Measurements from ENCODE around the gene CPXM2. TPM values are rescaled to one million over a fixed set of nuclear protein-coding genes. Genes with fewer than 3 reads are reported as not detected.

Gene CPXM2
- polyA plus RNA-seq, 2 of the 4 experiments (the other 2 are of a cell fraction) = not detected

DNA sequence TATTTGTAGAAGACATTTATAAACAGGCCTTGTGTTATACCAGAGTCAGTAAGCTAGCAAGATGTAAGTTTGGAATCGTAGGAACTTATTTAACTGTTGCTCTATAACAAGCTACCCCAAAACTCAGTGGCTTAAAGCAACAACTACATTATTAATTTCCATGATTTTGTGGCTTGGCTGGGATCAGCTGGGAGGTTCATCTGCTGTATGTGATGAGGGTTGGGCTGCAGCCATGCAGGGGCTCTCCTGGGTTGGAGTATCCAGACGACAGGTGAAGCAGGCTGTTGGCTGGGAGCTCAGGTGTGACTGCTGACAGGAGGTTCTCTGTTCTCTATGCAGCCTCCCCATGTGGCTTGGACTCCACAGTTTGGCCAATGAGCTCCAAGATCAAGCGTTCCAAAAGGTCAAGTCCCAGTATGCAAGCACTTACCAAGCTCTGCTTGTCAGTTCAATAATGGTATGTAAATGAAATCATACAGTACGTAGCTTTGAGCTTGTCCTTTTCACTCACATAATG is 173.0 kb downstream of the CPXM2 start:
- 5% methylated on average over 4 of the region's 4 CpGs for WGBS (ENCODE audit: missing lambda C conversion rate)
- CTCF ChIA-PET = interaction anchor here (0.7 to 1.4 kb wide), 3 partner anchors 11 to 136 kb away, joined by 3 read pairs; no protein-coding TSS in a partner anchor
- ATAC-seq = no peak

DNA sequence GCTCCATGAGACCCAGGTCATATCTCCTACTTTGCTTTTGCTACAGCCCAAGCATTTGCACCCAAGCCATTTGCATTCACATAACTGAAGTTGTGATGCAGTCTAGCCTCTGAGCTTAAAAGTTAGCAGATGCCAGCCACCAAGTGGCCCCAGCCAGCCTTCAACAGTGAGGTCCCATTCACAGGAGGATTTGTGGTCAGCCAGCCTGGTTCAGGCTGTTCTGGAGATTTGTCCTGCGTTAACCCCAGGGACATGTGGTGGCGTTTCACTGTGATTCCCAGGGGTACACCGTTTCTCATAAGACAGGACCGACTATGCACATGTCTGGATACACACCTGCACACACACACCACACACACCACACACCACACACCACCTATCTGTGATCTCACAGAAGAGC is 174.3 kb downstream of the CPXM2 start:
- no peaks in the 10 kb centered on the region for H3K9me3 ChIP-seq
- TF ChIP-seq KDM5A (IDR thresholded peaks at IDR 0.05) (no peak), HEYL (CRISPR knock-in tag; IDR thresholded peaks at IDR 0.05) (no peak), NFE2L2 (conservative IDR thresholded peaks at IDR 0.05; ENCODE audit: low read length) (no peak), HDAC2 (IDR thresholded peaks at IDR 0.05) (no peak), FOSB (CRISPR knock-in tag; IDR thresholded peaks at IDR 0.05) (no peak), TFCP2L1 (CRISPR knock-in tag; IDR thresholded peaks at IDR 0.05) (no peak), FOSL2 (IDR thresholded peaks at IDR 0.05) (no peak), FOSL2 (CRISPR knock-in tag; IDR thresholded peaks at IDR 0.05) (no peak), HOXB13 (CRISPR knock-in tag; IDR thresholded peaks at IDR 0.05; ENCODE audit: low read depth) (no peak), MAFK (IDR thresholded peaks at IDR 0.05; ENCODE audit: partially characterized antibody) (no peak), CBX2 (IDR thresholded peaks at IDR 0.05; ENCODE audit: borderline replicate concordance, low read depth) (no peak), CHD4 (IDR thresholded peaks at IDR 0.05; ENCODE audit: borderline replicate concordance) (no peak), BHLHE40 (IDR thresholded peaks at IDR 0.05; ENCODE audit: low read depth, low read length) (no peak)
- ChIA-PET CTCF (no interaction called here), POLR2A (no interaction called here)
- no peak overlapping the region for H3K4me2 ChIP-seq
- no peak overlapping the region for H3K27ac ChIP-seq
- H3K4me3 ChIP-seq = no peak overlapping the region
- DNase-seq (ENCODE audit: low read depth in 1 of 2, low spot score in 1 of 2) (no peak), ATAC-seq (no peak), FAIRE-seq (no peak)
- WGBS (ENCODE audit: missing lambda C conversion rate) = no CpG with 5 or more reads among the region's 4 CpGs
- no peaks in the 10 kb centered on the region for H3K4me1 ChIP-seq

More for the DNA sequence above, 173.0 kb downstream of the CPXM2 start:
- H3K9me3 ChIP-seq = no peaks in the 10 kb centered on the region
- DNase-seq (ENCODE audit: low read depth in 1 of 2, low spot score in 1 of 2) = no peak
- no peak for TF ChIP-seq ZSCAN20 (CRISPR knock-in tag; IDR thresholded peaks at IDR 0.05)
- TF ChIP-seq CBX2 (IDR thresholded peaks at IDR 0.05; ENCODE audit: borderline replicate concordance, low read depth) = no peak
- no peak for TF ChIP-seq NPAS2 (CRISPR knock-in tag; IDR thresholded peaks at IDR 0.05; ENCODE audit: borderline replicate concordance)
- TF ChIP-seq MAFK (IDR thresholded peaks at IDR 0.05; ENCODE audit: partially characterized antibody) = no peak
- no peaks in the 10 kb centered on the region for H3K4me1 ChIP-seq
- no peak for FAIRE-seq
- H3K27ac ChIP-seq = no peak overlapping the region
- POLR2A ChIA-PET = no interaction called here
- no peak overlapping the region for H3K4me2 ChIP-seq
- no peak overlapping the region for H3K4me3 ChIP-seq

DNA sequence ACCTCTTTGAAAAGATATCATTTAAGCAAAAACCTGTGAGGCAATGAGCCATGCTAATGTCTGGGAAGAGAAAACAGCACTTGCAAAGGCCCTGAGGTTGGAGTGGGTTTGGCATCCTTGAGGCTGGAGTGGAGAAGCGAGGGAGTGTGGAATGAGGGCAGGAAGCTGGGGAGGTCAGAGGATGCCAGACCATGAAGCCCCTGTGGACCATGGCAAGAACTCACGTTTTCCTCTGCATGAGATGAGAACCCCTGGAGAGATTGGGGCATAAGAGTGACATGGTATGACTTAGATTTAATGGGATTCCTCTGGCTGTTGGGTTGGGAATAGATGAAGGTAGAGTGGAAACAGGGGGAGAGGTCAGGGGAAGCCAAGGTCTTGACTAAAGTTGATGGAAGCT is 176.1 kb downstream of the CPXM2 start:
- Histone ChIP-seq H3K9me3 (no peaks in the 10 kb centered on the region), H3K27ac (no peak overlapping the region), H3K4me1 (no peaks in the 10 kb centered on the region), H3K4me3 (no peak overlapping the region), H3K4me2 (no peak overlapping the region)
- FAIRE-seq (no peak), DNase-seq (ENCODE audit: low read depth in 1 of 2, low spot score in 1 of 2) (no peak), ATAC-seq (no peak)
- TF ChIP-seq CBX2 (IDR thresholded peaks at IDR 0.05; ENCODE audit: borderline replicate concordance, low read depth) (no peak), HDAC2 (IDR thresholded peaks at IDR 0.05) (no peak), GATA3 (IDR thresholded peaks at IDR 0.05; ENCODE audit: borderline replicate concordance) (no peak), POLR2A (IDR thresholded peaks at IDR 0.05; ENCODE audit: low read length) (no peak), CEBPB (IDR thresholded peaks at IDR 0.05) (no peak), MAZ (IDR thresholded peaks at IDR 0.05; ENCODE audit: borderline replicate concordance, low read depth, low read length) (no peak), HOXA7 (CRISPR knock-in tag; IDR thresholded peaks at IDR 0.05) (no peak), NR3C1 (IDR thresholded peaks at IDR 0.05) (no peak), ZC3H11A (IDR thresholded peaks at IDR 0.05) (no peak), RNF2 (IDR thresholded peaks at IDR 0.05; ENCODE audit: borderline replicate concordance, low read depth) (no peak), EHF (CRISPR knock-in tag; IDR thresholded peaks at IDR 0.05) (no peak), HOXB13 (CRISPR knock-in tag; IDR thresholded peaks at IDR 0.05; ENCODE audit: low read depth) (no peak), MAFK (IDR thresholded peaks at IDR 0.05; ENCODE audit: partially characterized antibody) (no peak), ZFP36 (IDR thresholded peaks at IDR 0.05; ENCODE audit: borderline replicate concordance, partially characterized antibody) (no peak), FOXS1 (CRISPR knock-in tag; IDR thresholded peaks at IDR 0.05) (no peak), NFE2L2 (conservative IDR thresholded peaks at IDR 0.05; ENCODE audit: low read length) (no peak), CBX8 (IDR thresholded peaks at IDR 0.05) (no peak)
- TF ChIP-seq, protein P1, sequence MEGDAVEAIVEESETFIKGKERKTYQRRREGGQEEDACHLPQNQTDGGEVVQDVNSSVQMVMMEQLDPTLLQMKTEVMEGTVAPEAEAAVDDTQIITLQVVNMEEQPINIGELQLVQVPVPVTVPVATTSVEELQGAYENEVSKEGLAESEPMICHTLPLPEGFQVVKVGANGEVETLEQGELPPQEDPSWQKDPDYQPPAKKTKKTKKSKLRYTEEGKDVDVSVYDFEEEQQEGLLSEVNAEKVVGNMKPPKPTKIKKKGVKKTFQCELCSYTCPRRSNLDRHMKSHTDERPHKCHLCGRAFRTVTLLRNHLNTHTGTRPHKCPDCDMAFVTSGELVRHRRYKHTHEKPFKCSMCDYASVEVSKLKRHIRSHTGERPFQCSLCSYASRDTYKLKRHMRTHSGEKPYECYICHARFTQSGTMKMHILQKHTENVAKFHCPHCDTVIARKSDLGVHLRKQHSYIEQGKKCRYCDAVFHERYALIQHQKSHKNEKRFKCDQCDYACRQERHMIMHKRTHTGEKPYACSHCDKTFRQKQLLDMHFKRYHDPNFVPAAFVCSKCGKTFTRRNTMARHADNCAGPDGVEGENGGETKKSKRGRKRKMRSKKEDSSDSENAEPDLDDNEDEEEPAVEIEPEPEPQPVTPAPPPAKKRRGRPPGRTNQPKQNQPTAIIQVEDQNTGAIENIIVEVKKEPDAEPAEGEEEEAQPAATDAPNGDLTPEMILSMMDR (IDR thresholded peaks at IDR 0.05) = no peak
- TF ChIP-seq, protein P2, sequence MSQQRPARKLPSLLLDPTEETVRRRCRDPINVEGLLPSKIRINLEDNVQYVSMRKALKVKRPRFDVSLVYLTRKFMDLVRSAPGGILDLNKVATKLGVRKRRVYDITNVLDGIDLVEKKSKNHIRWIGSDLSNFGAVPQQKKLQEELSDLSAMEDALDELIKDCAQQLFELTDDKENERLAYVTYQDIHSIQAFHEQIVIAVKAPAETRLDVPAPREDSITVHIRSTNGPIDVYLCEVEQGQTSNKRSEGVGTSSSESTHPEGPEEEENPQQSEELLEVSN (IDR thresholded peaks at IDR 0.05; ENCODE audit: borderline replicate concordance, low read depth) = no peak
- TF ChIP-seq, protein P3, sequence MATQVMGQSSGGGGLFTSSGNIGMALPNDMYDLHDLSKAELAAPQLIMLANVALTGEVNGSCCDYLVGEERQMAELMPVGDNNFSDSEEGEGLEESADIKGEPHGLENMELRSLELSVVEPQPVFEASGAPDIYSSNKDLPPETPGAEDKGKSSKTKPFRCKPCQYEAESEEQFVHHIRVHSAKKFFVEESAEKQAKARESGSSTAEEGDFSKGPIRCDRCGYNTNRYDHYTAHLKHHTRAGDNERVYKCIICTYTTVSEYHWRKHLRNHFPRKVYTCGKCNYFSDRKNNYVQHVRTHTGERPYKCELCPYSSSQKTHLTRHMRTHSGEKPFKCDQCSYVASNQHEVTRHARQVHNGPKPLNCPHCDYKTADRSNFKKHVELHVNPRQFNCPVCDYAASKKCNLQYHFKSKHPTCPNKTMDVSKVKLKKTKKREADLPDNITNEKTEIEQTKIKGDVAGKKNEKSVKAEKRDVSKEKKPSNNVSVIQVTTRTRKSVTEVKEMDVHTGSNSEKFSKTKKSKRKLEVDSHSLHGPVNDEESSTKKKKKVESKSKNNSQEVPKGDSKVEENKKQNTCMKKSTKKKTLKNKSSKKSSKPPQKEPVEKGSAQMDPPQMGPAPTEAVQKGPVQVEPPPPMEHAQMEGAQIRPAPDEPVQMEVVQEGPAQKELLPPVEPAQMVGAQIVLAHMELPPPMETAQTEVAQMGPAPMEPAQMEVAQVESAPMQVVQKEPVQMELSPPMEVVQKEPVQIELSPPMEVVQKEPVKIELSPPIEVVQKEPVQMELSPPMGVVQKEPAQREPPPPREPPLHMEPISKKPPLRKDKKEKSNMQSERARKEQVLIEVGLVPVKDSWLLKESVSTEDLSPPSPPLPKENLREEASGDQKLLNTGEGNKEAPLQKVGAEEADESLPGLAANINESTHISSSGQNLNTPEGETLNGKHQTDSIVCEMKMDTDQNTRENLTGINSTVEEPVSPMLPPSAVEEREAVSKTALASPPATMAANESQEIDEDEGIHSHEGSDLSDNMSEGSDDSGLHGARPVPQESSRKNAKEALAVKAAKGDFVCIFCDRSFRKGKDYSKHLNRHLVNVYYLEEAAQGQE (IDR thresholded peaks at IDR 0.05) = no peak
- 2% methylated on average over 2 of the region's 2 CpGs for WGBS (ENCODE audit: missing lambda C conversion rate)
- CTCF ChIA-PET = no interaction called here
- POLR2A ChIA-PET = no interaction called here
